Head of caudate nucleus (tissue), 42 donors: ENCODE results near the gene ASCC3.

Source experiments
- DNase-seq, 42 donors: peaks; one replicate each; pipeline versions ENCODE4 v3.0.0 to v3.0.0-alpha.2; 2020 to 2021; ENCODE audit warnings: mixed read lengths in 7 of 42
- intact Hi-C: fragments of 100-400 bp; cut with DNase I; formaldehyde crosslinking; loops from one replicate; pipeline ENCODE4 v1.15.0; 2022

ASCC3 gene

GRCh38 chr6:100626721-100627120 is 254.4 kb downstream of the ASCC3 start:
- intact Hi-C loops: no loop called here
- DNase-seq: no peak

GRCh38 chr6:100622907-100623692 is 258.0 kb downstream of the ASCC3 start:
- intact Hi-C loops: no loop called here
- no peak for DNase-seq

DNA sequence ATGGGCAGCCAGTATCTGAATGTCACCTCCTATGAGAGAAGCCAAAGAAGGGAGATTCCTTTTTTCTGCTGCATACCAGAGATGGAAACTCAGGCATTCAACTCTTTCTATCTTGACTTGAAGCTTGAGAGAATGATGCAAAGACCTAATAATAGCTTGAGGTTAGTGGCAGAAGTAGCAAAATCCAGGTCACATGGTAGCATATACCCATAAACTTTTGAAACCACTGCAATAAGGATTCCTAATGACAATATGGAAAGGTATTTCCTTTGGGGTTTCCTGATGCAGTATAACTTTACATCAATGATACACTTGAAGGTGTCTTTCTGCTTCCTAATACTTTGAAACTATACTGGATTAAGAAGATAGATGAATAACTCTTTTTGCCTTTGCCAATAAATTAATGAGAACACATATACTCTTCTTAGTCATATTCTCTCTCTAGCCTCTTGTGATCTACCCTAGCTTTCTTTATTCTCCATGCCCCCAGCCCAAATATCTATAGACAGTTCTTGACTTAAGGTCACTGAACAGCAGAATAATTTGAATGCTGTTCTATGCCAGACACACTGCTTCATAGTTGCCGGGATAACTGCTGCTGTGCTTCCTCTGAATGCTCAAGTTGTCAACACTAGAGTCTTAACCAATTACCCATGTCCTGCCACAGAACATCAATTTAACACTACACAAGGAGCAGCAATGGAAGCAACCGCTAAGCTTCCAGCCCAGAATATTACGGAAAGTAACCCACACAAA is 260.9 kb downstream of the ASCC3 start:
- no peak for DNase-seq
- intact Hi-C loops: no loop called here

- intact Hi-C loops: no loop called here
- DNase-seq: no peak
Observed at GRCh38 chr6:100618351-100618671, 262.8 kb downstream of the ASCC3 start.

GRCh38 chr6:100617633-100618350 is 263.3 kb downstream of the ASCC3 start:
- DNase-seq: no peak
- intact Hi-C loops: no loop called here

DNA sequence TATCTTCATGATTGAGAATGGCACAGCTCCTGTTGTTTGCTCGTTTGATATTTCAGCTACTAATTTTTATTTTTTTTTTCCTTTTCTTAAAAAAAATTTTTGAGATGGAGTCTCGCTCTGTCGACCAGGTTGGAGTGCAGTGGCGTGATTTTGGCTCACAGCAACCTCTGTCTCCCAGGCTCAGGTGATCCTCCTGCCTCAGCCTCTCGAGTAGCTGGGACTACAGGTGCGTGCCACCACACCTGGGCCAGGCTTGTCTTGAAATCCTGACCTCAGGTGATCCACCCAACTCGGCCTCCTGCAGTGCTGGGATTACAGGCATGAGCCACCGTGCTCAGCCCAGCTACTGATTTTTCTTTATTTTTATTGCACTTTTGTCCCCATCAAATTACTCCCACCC is 266.2 kb downstream of the ASCC3 start:
- intact Hi-C loops: no loop called here
- peak in 1 of 42 donors; percentile 2 for DNase-seq

DNA sequence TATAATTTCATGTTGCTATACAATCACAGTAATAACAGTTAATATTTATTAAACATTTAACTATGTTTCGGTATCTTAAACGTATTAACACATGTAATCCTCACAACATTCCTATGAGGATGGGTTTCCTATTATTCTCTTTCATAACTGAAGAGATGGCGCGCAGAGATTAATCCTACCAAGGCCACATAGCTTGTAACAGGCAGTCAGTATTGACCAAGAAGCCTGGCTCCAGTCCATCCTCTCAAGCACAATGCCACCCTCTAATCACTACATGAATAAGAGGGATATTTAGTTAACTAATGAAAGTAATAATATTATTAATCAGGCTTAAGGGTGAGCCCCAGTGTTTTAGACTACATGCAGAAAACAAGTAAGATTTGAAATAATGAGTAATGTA is 266.7 kb downstream of the ASCC3 start:
- intact Hi-C loops: no loop called here
- DNase-seq: peak in 1 of 42 donors; percentile 24

DNA sequence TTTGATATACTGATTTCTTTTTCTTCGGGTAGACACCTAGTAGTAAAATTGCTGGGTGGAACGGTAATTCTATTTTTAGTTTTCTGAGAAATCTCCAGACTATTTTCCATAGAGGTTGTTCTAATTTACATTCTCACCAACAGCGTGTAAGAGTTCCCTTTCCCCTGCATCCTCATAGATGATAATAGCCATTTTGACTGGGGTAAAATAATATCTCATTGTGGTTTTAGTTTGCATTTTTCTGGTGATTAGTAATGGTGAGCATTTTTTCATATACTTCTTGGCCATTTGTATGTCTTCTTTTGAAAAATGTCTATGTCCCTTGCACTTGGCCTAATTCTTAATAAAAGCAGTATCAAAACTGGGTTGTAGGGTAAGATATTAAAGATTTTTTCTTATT is 267.5 kb downstream of the ASCC3 start:
- no peak for DNase-seq
- intact Hi-C loops: no loop called here

GRCh38 chr6:100612094-100612493 is 269.0 kb downstream of the ASCC3 start:
- intact Hi-C loops: no loop called here
- no peak for DNase-seq

DNA sequence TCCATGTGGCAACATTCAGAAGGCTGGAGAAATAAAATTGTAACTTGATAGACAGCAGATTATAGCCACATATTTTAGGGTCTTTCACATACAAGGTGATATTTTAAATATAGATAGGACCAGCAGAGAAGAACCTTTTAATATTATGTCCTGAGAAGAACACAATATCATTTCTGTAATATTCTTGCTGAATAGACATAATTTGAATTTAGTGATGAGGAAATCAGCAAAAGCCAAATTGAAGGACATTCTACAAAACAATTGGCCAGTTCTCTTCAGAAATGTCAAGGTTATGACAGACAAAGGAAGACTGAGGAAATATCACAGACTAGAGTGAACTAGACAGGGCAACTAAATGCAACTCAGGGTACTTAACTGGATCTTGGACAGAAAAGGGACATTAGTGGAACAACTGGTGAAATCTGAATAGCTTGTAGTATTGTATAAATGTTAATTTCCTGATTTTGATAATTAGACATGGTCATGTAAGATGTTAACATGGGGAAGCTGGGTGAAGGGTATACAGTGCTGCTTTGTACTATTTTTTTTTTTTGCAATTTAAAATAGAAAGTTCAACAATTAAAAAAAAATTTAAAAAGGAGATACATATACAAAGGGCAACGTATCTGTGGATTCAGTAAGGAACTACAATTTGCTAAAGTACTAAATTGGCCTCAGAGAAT is 281.9 kb downstream of the ASCC3 start:
- DNase-seq: no peak
- intact Hi-C loops: no loop called here

GRCh38 chr6:100595456-100595855 is 285.7 kb downstream of the ASCC3 start:
- intact Hi-C loops: no loop called here
- DNase-seq: peak in 4 of 42 donors; percentile 6 to 29 (median 12)

DNA sequence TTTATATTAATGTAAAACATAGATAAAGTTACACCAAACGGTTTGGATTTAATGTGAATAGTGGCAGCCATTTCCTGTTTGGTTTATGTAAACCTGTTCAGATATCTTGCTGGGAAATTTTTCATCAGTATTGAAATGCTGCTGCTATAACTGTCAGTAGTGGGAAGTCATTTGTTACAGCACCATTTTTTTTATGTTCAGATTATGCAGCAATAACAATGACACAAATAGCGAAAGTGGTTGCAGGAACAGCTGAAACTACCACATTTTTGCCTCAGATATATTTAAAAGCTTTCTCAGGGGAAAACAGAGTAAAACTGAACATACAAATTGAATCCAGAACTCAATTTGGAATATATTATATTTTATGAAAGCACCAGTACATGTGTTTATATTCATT is 287.6 kb downstream of the ASCC3 start:
- intact Hi-C loops: no loop called here
- no peak for DNase-seq

DNA sequence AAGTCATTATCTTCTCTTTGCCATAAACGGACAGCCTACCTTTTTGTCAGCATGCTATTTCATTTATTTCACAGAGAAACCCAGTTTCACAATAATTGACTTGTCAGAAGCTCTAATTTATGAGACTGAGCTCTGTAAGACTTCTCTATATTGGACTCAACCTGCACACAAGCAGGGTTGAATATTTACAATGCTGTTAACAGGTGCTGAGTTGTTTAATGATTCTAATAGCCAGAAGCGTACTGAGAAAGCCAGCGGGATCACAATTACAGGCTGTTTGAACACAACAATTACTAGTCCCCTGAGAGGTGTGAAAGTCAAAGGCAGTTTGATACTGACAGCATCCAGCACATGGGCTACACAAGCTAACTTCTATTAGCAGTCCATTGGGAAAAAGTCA is 288.2 kb downstream of the ASCC3 start:
- no peak for DNase-seq
- intact Hi-C loops: no loop called here

- no peak for DNase-seq
Observed at GRCh38 chr6:100577425-100577824, 303.7 kb downstream of the ASCC3 start.

DNA sequence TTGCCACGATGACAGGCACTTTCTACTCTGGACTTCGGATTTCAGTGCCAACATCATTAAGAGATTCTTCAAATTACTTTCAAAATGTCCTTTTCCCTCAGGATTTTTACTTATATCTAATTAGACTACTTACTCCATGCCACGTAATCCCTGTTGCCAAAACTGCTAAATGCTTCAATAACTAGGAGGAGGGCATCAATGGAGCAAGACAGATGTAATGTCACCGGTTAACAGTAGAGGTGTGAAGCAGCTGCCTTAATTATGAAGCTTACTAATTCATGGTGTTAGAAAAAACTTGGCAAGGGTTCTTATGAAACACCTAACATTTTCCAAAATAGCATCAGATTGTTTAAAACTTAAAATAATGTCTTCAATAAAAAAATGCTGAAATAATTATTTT is 305.2 kb downstream of the ASCC3 start:
- intact Hi-C loops: no loop called here
- no peak for DNase-seq

More at GRCh38 chr6:100577425-100577824, 303.7 kb downstream of the ASCC3 start:
- intact Hi-C loops: no loop called here

- intact Hi-C loops: no loop called here
- no peak for DNase-seq
Observed at GRCh38 chr6:100574836-100575235, 306.3 kb downstream of the ASCC3 start.

- intact Hi-C loops: no loop called here
- DNase-seq: no peak
Observed at GRCh38 chr6:100573166-100573565, 308.0 kb downstream of the ASCC3 start.

DNA sequence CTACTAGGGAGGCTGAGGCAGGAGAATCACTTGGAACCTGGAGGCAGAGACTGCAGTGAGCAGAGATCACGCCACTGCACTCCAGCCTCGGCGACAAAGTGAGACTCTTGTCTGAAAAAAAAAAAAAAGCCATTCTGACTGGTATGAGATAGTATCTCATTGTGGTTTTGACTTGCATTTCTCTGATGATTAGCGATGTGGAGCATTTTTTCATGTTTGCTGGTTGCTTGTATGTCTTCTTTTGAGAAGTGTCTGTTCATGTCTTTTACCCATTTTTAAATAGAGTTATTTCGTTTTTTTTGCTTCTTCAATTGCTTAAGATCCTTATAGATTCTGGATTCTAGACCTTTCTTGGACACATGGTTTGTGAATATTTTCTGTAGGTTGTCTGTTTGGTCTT is 312.9 kb downstream of the ASCC3 start:
- DNase-seq: no peak
- intact Hi-C loops: no loop called here

- intact Hi-C loops: no loop called here
- DNase-seq: no peak
Observed at GRCh38 chr6:100566563-100566962, 314.6 kb downstream of the ASCC3 start.
